Stimulated activated CD4-positive, alpha-beta T cell treated with anti-CD3 and anti-CD28 coated beads, Interleukin-15, amount 100 ng/mL, for 24 hours (primary cell): Measurements from ENCODE around the gene CAV3.

Experiments
- DNase-seq: peaks from one replicate; pipeline ENCODE4 v3.0.0-alpha.2; 2020

Gene CAV3

GRCh38 chr3:8762607-8763377 lies 29.2 kb downstream of the CAV3 start:
- no peak for DNase-seq

GRCh38 chr3:8764528-8764927 lies 30.9 kb downstream of the CAV3 start:
- DNase-seq = no peak

- no peak for DNase-seq
Observed at GRCh38 chr3:8765528-8765927, 31.9 kb downstream of the CAV3 start.

- DNase-seq = no peak
Observed at GRCh38 chr3:8766148-8766547, 32.5 kb downstream of the CAV3 start.

- no peak for DNase-seq
Observed at GRCh38 chr3:8767256-8767666, 33.7 kb downstream of the CAV3 start.

GRCh38 chr3:8767667-8768363 lies 34.2 kb downstream of the CAV3 start:
- peak; percentile 51 for DNase-seq

- DNase-seq = peak; percentile 17
Observed at GRCh38 chr3:8768364-8769087, 34.9 kb downstream of the CAV3 start.

- peak; percentile 71 for DNase-seq
Observed at GRCh38 chr3:8769088-8769822, 35.7 kb downstream of the CAV3 start, which contains the start of gene OXTR. TSS of gene OXTR (minus strand) at chr3:8769613. CDS start at chr3:8768187, 1,426 bp downstream.

- no peak for DNase-seq
Observed at GRCh38 chr3:8773941-8774542, 40.4 kb downstream of the CAV3 start.

- no peak for DNase-seq
Observed at GRCh38 chr3:8775181-8775580, 41.6 kb downstream of the CAV3 start.

- no peak for DNase-seq
Observed at GRCh38 chr3:8775602-8776001, 42.0 kb downstream of the CAV3 start.

- DNase-seq = no peak
Observed at GRCh38 chr3:8776406-8776805, 42.8 kb downstream of the CAV3 start.

GRCh38 chr3:8777201-8777977 lies 43.8 kb downstream of the CAV3 start:
- DNase-seq = no peak

- no peak for DNase-seq
Observed at GRCh38 chr3:8777978-8778267, 44.3 kb downstream of the CAV3 start.

GRCh38 chr3:8778475-8778874 lies 44.9 kb downstream of the CAV3 start:
- DNase-seq = no peak

- DNase-seq = no peak
Observed at GRCh38 chr3:8780279-8780678, 46.7 kb downstream of the CAV3 start.

- DNase-seq = no peak
Observed at GRCh38 chr3:8784676-8785435, 51.3 kb downstream of the CAV3 start.

- no peak for DNase-seq
Observed at GRCh38 chr3:8790529-8790928, 56.9 kb downstream of the CAV3 start.

- no peak for DNase-seq
Observed at GRCh38 chr3:8793242-8793641, 59.6 kb downstream of the CAV3 start.

- DNase-seq = no peak
Observed at GRCh38 chr3:8794247-8794646, 60.6 kb downstream of the CAV3 start.
